CD4-positive, alpha-beta T cell treated with Interleukin-17A for 4 hours (primary cell): ENCODE data around the gene NTHL1.
A peak's percentile ranks its signal among the peaks of the same experiment; 100 is the strongest.

ENCODE experiments used
- DNase-seq: peaks from one replicate; pipeline ENCODE4 v3.0.0-alpha.2; 2020; ENCODE audit warnings: mixed read lengths

Gene NTHL1

GRCh38 chr16:2047330-2048115 is at the start of gene NTHL1, which contains the start of gene TSC2:
TSS of gene NTHL1 (minus strand) at chr16:2047834. CDS start at chr16:2047823, 11 bp downstream.
TSS of gene TSC2 (plus strand) at chr16:2047985. CDS start at chr16:2048616, 631 bp downstream.
- peak; percentile 94 for DNase-seq

GRCh38 chr16:2096853-2097595 is 49.4 kb upstream of the NTHL1 start:
- DNase-seq = no peak

DNA sequence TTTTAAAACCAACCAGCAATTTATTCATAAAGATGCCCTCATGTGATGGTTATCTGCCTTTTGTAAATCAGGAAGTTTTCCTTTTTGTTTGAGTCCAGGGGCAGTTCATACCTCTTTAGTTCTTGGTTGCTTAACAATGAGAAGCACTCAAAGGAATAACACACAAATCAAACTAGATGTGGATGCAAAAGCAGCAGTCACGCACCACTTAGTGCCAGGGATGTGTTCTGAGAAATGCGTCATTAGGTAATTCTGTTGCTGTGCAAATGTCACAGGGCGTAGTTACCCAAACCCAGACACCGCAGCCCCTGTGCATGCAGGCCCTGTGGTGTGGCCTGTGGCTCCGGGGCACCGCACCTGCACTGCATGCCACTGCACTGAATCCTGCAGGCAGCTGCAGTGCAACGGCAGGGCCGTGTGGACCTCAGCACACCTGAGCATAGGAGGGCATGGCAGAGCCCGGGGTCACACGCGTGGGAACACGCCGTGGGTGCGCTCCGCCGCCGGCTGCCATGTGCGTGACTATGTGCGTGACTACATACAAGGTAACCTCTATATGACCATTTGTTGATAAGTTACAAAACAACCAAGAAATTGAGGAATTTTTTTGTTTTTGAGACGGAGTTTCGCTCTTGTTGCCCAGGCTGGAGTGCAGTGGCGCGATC is 48.4 kb upstream of the NTHL1 start:
- DNase-seq = no peak

DNA sequence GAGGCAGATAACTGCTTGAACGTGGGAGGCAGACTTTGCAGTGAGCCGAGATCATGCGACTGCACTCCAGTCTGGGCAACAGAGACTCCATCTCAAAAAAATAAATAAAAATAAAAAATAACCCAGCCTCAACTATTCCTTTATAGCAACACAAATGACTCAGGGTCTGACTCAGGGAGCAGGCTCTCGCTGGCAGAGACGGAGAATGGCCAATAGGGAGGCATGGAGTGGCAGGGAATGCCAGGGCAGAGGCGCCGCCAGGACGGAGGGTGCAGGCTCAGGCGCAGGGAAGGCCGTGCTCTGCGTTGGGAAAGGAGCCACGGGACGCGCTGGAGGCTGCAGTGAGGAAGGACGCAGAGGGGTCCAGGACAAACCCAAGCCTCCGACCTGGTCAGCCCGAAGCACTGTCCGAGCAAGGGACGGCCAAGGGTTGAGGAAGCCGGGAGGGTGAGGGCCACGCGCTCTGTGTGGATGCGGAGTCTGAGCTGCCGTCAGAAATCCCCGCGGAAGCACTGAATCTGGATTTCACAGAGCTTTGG is 47.8 kb upstream of the NTHL1 start:
- no peak for DNase-seq

DNA sequence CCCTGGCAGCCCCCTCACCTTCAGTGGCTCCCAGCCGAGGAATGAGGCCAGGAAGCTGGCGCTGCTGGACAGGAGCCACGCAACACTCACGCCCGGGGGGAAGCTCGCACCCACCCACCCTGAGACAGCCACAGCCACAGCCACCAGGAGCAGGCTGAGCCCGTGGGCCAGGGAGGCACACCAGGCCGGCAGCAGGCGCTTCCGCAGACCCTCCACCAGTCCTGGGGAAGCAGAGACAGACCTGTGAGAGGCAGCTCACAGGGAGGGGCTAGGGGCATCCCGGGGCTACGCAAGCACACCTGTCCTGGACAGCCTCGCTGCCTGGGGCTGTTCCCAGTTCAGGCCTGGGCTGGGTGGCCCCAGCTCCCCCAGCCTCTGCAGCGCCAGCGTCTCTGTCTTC is 46.2 kb upstream of the NTHL1 start:
- no peak for DNase-seq

- no peak for DNase-seq
These were observed 45.2 kb upstream of the NTHL1 start for GRCh38 chr16:2092866-2093265.

DNA sequence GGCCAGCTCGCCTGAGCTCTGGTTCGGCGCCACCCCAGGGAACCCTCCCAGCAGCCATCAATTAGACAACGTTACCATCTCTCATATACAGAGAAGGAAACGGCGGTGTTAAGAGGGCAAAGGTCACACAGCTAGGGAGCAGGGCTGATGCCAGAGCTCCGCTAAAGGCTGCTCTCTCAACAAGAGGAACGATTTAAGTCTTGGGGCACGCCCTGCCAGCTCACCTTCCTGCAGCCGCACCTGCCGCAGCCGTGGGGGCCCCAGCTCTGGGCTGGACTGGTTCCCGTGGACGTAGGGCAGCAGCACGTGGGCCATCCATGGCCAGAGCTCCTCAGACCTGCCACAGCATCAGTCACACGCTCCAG is 44.6 kb upstream of the NTHL1 start:
- no peak for DNase-seq

DNA sequence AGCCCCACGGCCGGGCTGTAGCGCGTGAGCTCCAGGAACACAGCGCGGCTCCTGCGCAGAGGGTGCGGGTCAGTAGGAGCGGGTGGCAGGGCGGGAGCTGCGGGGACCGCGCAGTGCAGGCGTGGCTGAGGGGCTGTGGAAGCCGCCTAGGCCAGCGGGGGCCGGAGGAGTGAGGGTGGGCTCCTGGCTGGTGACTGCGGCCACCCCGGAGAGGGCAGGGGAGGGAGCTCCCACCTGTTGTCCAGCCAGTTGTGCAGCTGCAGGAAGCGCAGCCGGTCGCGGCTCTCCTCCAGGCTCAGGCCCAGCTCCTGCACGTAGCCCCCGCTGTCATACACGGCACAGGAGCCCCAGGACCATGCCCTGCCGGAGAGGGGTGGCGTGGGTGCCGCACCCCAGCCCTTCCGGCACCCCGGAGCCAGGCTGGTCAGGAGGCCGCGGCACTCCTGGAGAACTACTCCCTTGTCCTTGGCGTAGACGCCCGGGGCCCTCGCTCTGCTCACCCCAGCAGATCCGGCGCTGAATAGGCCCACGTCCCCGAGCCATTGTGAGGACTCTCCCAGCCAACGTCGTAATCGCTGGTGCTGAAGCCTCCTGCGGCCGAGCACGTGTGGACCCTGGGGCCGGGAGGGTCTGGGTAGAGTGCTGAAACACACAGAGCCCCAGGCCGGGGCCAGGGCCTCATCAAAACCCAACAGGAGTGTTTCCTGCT is 44.1 kb upstream of the NTHL1 start:
- no peak for DNase-seq

- DNase-seq = peak; percentile 43
These were observed 43.3 kb upstream of the NTHL1 start for GRCh38 chr16:2090777-2091546.

DNA sequence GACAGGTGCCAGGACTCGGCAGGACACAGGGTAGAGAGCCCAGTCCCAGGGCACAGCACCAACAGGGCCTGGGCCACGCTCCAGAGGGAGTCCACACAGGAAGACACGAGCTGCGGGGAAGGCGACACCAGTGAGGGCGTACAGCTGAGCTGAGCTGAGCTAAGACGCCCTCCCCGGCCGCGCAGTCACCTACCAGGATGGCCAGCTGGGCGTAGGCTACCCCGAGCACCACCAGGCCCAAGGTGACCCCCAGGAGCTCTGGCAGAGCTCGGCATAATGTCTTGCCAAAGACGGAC is 42.8 kb upstream of the NTHL1 start:
- DNase-seq = no peak

GRCh38 chr16:2089706-2090480 is 42.3 kb upstream of the NTHL1 start:
- DNase-seq = no peak

GRCh38 chr16:2088759-2089358 is 41.2 kb upstream of the NTHL1 start:
- no peak for DNase-seq

GRCh38 chr16:2087748-2088631 is 40.4 kb upstream of the NTHL1 start:
- no peak for DNase-seq

DNA sequence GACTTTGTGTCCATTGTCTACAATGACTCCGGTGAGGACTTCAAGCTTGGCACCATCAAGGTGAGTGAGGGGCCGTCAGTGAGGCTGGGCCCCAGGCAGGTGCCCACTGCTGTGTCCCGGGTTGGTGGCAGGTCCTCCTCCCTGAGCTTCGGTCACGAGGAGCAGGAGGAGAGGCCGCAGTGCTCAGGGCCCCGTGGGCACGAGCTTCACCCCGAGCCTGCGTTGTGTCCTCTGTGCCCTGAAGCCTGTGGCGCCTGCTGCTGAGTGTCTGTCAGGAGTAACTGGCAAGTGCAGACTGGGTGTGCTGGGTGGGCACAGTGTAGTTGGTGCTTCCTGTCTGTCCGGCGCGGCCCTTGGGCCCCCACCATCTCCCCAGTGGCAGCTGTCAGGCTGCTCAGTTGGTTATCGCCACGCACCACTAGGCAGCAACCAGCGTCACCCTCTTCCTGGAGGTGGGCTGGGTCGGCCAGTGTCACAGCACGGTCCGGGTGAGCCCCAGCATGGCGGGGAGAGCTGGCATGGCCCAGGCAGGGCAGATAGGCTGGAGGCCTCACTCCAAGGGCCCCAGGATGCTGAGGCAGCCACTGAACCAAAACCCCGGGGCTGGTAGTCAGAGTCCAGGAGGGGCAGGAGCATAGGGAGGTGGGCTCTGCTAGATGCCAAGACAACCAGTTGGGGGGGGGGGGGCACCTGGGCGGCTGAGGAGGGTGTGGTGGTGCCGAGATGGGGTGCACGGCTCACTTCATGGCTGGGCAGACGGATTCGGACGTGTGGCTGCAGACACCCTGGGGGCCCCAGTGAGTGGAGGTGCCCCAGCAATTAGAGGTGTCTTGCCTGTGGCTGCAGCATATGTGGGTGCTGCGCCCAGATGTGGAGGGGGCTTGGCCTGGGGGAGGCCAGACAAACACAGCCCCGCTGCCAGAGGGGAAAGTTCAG is 39.4 kb upstream of the NTHL1 start:
- DNase-seq = no peak

DNA sequence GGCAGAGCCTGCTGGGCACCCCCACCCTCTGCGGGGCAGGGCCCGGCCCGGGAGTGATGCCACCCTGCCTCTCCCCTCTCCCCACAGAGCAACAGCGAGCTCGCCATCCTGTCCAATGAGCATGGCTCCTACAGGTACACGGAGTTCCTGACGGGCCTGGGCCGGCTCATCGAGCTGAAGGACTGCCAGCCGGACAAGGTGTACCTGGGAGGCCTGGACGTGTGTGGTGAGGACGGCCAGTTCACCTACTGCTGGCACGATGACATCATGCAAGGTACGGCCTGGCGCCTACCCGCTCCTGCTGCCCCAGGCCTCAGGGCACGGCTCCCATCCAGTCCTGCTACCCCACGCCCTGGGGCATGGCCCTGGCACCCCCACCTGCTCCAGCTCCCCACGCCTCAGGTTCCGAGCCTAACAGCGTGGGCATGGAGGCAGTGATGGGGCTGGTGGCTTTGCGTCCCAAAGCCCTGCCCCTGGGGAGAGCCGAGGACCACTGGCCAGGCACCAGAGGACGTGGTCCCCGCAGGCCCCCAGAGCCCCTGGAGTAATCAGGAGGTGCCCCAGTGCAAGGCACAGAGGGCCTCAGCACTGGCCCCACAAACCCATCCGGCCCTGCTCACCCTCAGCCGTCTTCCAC is 38.6 kb upstream of the NTHL1 start:
- no peak for DNase-seq

- no peak for DNase-seq
These were observed 38.0 kb upstream of the NTHL1 start for GRCh38 chr16:2085669-2086068.

DNA sequence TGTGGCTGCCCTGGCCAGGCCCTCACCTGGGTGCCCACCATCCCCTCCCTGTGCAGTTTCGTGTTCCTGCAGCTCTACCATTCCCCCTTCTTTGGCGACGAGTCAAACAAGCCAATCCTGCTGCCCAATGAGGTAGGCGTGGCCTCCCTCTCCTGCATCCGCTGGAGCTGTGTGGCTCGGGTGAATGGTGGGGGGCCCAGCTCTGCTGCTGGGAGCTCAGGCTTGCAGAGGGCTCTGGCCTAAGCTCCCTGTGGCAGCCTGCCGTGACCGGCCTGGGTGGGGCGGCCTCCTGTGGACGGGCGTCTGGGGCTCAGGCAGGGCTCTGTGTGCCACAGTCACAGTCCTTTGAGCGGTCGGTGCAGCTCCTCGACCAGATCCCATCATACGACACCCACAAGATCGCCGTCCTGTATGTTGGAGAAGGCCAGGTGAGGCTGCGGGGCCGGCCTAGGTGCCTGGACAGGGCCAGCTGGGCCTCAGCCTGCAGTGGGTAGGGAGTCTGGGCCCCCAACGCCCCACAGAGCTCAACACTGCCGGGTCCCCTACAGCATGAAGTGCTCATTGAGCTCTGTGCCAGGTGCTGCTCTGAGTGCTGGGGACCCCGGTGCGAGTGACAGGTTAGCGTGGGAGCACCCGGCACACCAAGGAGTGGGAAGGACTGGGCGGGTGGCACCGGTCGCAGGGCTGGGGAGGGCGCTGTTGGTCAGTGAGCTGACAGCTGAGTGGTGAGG is 37.4 kb upstream of the NTHL1 start:
- DNase-seq = no peak
